Bronchial epithelial cell (primary cell): Measurements from ENCODE around the gene NR2F2. TPM values are rescaled to one million over a fixed set of nuclear protein-coding genes. Genes with fewer than 3 reads are reported as not detected.

ENCODE experiments used
- DNase-seq: peaks from one replicate; pipeline ENCODE4 v3.0.0-alpha.2; 2010; ENCODE audit warnings: low read depth
- FAIRE-seq: peaks from 2 replicates; lab custom pipeline; 2011; peaks lifted over from hg19 to GRCh38; lab: Jason Lieb, UNC
- H3K27me3 ChIP-seq: 2 replicates; pipeline ENCODE4 v1.5.1; 2011; ENCODE audit warnings: low read length; ENCODE audit not compliant: control insufficient read depth, insufficient read depth
- H3K36me3 ChIP-seq: 2 replicates; pipeline ENCODE4 v1.5.1; 2011; ENCODE audit warnings: low read length; ENCODE audit not compliant: control insufficient read depth, insufficient read depth
- H3K4me3 ChIP-seq: 2 replicates; pipeline ENCODE4 v1.5.1; 2011; ENCODE audit warnings: mild to moderate bottlenecking, low read depth, low read length, control low read depth
- CTCF ChIP-seq: IDR thresholded peaks from 2 replicates; pipeline ENCODE4 v1.5.1; 2011; ENCODE audit warnings: mild to moderate bottlenecking, moderate library complexity, low read length, control low read depth, inconsistent platforms; ENCODE audit not compliant: insufficient read depth, severe bottlenecking
- total RNA-seq: library from RNA; depleted of rRNA; stranded (reverse); fragments of >200 nt; gene quantifications from 2 replicates; pipeline ENCODE4 v1.2.1, GENCODE V29; 2014

Gene NR2F2
- total RNA-seq, 1 donor from 2014 or later = 1.6 TPM

GRCh38 chr15:96356494-96357455, 26.3 kb downstream of the NR2F2 start:
- Histone ChIP-seq H3K36me3 (peaks cover 2% of the 10 kb centered on the region), H3K27me3 (peaks cover 1% of the 10 kb centered on the region), H3K4me3 (peak overlapping the region; percentile 49)
- TF ChIP-seq CTCF = peak; percentile 96
- FAIRE-seq = no peak
- DNase-seq = peak; percentile 65

- no peaks in the 10 kb centered on the region for H3K36me3 ChIP-seq
- FAIRE-seq (no peak), DNase-seq (no peak)
- H3K27me3 ChIP-seq = peaks cover 1% of the 10 kb centered on the region
- H3K4me3 ChIP-seq = no peak overlapping the region
- no peak for TF ChIP-seq CTCF
Measured at GRCh38 chr15:96358001-96358801, 27.7 kb downstream of the NR2F2 start.

- Histone ChIP-seq H3K4me3 (no peak overlapping the region), H3K27me3 (peaks cover 1% of the 10 kb centered on the region), H3K36me3 (no peaks in the 10 kb centered on the region)
- no peak for TF ChIP-seq CTCF
- FAIRE-seq = no peak
- no peak for DNase-seq
Measured at GRCh38 chr15:96358821-96359615, 28.5 kb downstream of the NR2F2 start.

GRCh38 chr15:96359616-96360521, 29.4 kb downstream of the NR2F2 start:
- H3K4me3 ChIP-seq = no peak overlapping the region
- no peaks in the 10 kb centered on the region for H3K36me3 ChIP-seq
- no peak for TF ChIP-seq CTCF
- DNase-seq (no peak), FAIRE-seq (no peak)
- H3K27me3 ChIP-seq = peaks cover 1% of the 10 kb centered on the region
